HG03064 (cell line): ENCODE data around the gene ATP6V0C.

ENCODE experiments used
- ATAC-seq: cut with Tn5 transposase; IDR thresholded peaks from one replicate; pipeline ENCODE4 v1.9.1; 2021; ENCODE audit warnings: low read depth; ENCODE audit not compliant: unreplicated experiment

ATP6V0C gene

DNA sequence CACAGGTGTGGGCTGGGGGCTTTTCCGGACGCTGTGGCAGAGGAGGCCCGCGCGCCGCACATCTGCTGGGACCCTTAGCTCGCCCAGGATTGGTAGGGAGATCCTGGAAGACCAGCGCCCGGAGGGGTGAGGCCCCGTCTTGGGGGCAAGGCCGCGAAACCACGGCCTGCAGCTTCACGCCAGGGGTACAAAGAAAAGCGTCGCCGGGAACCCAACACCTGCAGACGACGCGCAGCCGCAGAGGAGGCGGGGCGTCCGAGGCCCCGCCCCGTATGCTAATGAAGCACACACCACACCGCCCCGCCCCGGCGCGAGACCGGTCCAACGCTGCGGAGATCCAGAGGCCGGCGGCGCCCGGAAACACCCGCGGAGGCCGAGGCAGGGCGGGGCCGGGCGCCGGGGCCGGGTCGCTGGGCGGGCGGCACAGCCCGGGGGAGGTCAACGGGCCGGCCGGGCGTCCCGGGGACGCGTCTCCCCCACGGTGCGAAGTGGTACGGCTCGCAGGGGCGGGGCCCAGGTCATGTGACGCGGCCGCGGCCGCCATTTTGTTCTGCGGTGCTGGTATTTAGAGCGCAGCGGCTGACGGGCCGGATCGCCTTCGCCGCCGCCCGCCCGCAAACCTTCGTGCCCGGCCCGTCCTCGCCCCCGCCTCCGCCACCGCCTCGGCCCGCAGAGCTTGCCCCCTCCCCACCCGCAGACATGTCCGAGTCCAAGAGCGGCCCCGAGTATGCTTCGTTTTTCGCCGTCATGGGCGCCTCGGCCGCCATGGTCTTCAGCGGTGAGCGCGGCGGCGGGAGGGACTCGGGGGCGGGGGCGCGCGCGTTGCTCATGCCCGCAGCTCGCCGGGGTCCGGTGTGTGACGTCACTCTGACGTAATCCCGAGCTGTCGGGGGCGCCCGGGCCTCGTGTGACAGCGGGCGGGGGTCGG is at the start of gene ATP6V0C:
Gene ATP6V0C, plus strand, starts transcription at position 548 of the 928 bp plus-strand sequence. Its CDS starts 152 bp downstream, at position 700.
- ATAC-seq: peak; percentile 57

DNA sequence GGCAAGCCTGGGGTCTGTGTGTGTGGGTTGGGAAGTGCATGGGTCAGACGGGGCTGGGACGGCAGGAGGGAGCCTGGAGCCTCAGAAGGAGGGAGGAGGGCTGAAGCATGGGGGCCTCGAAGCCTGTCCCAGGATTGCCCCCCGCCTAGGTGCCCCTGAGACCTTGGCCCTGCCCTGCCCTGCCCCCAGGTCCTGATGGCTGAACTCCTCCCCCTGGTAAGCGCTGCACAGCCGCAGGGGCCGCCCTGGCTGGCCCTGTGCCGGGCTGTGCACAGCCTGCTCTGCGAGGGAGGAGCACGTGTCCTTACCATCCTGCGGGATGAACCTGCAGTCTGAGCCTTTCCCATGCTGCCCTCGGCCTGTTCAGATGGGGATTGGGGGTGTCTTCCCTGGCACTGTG is 49.4 kb upstream of the ATP6V0C start:
- ATAC-seq: no peak

DNA sequence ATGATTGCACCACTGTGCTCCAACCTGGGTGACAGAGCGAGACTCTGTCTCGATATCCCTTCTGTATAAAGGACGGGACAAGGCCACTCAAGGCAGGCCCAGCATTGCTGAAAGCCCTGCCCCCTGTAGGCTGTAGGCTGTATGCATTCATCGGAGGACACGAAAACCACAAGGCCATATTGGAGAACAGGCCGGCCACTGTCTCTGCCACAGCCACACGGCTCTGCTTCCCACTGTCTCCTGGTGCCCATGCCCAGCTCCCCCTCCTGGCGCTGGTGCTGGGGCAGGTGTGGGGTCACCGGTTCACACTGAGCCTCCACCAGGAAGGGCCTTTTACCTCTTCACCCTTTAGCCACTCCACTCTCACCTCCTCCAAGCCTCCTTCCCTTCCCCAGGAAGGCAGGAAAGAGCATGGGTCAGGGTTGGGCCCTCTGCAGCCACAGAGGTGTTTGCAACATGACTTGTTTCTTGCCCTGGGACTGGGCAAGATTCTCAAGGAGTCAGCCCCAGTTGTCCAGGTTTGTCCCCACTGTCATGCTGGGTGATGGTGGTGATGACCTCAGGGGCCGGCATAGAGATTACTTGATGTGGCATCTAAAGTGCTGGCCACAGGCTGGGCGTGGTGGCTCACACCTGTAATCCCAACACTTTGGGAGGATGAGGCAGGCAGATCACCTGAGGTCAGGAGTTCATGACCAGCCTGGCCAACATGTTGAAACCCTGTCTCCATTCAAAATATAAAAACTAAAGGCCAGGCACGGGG is 47.9 kb upstream of the ATP6V0C start:
- ATAC-seq: no peak

DNA sequence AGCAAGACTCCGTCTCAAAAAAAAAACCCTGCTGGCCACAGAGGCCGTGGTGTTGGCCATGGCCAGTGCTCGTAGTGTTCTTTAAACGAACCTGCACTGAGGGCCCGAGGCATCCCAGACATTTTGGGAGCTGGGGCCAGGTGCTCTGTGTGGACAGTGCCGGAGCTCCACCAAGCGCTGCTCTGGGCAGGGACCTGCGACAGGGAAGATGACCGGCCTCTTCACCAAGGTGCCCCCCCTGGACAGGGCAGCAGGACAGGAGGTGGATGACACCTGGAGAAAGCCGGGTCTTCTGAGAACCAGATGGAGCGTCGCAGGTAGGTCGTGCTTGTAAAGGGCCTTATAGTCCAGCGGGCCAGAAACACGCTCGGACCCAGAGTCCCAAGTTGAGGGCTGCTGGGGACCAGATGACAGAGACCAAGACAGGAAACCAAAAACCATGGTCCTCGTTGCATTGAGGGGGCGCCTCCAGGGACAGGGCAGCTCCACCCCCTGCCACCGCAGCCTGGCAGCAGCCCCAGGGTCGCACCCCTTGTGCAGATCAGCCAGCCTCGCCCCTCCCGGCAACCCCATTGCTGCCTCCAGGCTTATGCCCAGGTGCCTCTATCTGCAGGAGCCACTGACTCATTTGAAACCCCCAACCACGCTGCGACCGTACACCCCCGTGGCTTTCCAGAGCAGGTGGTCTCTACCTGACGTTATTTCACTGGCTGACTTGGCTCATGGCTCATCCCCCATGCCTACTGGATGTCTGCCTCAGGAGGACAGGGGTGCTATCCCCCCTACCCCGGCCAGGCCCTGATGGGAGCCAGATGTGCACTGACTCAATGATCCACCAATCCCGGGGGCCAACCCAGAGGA is 46.9 kb upstream of the ATP6V0C start:
- no peak for ATAC-seq

DNA sequence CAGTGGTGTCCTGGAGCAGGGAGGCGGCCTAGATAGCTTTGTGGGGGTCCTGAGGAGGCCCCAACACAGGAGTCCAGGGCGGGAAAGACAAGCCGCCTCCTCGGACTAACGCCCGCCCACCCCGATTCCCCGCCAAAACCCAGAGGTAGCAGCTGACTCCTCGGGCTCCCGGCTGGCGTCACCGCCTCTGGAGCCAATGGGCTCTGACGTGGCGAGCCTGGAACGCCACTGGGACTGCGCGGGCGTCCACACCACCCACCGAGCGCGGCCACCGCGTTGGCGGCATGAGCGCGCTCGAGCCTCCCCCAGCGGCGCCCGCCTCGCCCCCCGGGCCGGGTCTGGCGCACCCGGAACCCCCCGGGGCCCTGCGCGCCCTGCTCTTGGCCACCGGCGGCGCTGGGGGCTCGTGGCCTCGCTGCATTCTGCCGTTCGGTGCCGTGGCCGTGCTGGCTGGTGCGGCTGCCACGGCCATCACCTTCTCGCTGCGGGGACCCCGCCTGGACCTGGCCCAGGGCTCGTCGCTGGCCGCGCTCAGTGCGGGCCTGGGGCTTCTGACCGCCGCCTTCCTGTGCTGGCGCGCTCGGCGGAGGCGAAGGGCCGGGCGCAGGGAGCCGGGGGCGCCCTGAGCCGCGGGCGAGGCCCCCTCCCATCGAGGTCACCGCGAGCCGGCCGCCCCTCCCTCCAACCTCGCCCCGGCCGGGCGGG is 46.1 kb upstream of the ATP6V0C start:
- no peak for ATAC-seq

DNA sequence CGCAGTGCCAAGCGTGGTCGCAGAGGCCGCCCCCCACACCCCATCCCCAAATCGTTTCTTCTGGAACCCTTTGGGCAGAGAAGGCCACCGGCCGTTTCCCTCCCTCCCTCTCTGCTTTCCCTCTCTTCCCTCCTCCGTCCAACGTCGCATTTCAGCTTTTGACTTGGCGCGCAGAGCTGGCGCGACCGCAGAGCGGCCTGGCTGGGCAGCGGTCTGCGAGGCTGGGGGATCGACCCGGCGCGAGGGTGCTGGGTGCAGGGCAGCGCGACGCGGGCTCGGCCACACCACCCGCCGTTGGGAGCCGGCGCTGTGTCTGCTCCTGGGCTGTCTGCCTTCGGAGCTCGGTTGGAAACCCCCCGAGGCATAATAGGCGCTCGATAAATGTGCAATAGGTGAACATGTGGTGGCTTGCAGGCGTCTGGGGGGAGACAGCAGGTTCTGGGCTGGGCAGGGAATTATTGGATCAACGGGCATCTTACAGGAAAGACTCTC is 45.5 kb upstream of the ATP6V0C start:
- no peak for ATAC-seq

DNA sequence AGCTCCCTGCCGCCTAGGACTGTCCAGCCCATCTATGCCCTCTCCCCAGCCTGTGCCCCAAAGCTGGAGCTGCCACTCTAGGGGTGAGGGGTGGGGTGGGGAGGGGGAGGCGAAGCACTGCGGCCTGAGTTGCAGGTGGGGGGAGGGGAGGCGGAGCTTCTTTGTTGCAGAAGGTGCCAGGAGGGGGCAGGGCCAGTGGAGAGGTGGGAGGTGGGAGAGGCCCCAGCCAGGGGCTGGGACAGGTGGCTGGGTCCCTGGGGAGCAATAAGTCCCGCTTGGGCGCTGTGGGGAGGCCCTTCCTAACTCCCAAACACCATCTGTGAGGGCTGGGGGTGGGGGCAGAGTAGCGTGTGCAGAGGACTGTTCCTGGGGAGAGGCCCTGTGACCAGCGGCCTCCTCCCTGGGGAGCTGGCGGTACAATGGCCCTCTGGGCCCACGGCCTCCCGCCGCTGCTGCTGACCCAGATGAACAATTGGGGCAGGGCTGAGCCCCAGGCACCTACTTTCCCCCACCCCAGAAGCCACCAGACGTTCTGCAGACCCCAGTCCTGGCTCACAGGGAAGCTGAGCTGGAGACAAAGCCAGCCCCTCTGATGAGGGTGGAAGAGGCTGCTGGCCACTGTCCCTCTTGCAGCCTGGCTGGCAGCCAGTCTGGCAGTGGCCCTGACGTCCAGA is 44.9 kb upstream of the ATP6V0C start:
- ATAC-seq: no peak

DNA sequence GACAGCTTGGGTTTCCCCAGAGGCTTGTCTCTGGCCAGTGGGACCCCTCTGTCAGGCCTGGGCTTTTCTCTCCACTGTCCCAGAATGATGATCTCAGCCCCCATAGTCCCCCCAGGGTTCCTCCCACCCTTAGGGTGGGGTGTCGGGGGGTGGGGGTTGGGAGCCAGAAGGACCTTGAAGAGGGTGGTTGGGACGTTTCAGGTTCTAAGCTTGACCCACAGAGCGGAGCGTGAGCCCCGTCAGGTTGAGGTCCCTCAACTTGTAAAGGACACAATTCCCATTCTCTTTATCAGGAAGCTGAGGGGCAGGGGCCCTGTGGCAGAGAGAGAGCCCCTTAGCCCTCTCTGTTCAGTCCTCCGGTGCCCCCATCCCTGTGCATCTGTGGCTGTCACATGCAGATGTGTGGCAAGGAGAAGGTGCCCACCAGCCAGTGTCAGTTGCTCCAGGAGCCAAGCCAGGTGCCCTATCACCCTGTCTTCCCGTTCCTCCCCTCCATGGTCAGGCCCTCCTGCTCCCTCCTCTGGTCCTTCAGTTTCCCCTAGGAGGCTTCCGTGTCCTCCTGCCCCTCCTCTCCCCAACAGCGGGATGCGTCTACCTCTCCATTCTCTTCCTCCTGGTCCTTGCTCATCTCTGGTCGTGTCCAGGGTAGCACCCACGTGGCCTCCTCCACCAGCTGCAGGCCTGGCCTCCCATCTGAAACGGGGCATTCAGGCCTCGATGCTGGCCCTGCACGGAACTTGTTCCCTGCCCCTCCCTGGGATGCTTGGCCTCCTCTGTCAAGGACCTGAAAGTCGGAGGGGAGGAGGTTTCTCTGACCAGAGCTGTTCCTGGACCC is 44.1 kb upstream of the ATP6V0C start:
- ATAC-seq: no peak

DNA sequence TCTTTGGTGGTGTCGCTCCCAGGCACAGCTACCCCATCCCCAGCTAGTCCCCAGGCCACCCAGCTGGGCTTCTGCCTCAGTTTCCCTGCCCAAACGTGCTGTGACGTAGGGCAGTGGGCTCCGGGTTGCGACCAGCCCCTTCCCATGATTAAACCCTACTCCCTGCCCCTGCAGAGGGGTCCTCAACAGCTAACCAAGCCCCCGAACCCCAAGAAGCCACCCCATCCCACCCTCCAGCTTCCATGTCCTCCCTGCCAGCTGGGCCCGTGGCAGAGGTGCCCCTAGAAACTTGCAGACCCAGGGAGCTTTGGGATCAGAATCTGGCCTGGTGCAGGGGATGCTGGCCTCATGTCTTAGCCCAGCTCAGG is 43.5 kb upstream of the ATP6V0C start:
- ATAC-seq: no peak

DNA sequence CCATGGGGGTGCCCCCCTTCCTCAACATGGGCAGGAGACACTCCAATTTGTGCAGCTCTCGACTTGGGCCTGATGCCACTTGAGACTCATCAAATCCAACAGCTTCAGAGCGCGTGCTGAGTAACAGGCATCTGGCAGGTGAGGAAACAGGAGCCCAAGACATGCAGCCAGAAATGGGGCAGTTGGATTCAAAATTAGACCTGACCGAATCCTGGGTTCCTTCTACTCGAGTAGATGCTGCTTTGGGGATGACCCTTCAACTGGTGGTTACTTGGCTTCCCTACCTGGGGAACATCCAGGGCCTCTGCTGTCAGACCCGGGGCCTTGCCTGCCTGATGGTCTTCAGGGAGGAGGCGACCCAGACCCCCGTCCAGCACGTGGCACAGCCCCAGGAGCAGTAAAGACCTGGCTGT is 43.1 kb upstream of the ATP6V0C start:
- ATAC-seq: no peak

DNA sequence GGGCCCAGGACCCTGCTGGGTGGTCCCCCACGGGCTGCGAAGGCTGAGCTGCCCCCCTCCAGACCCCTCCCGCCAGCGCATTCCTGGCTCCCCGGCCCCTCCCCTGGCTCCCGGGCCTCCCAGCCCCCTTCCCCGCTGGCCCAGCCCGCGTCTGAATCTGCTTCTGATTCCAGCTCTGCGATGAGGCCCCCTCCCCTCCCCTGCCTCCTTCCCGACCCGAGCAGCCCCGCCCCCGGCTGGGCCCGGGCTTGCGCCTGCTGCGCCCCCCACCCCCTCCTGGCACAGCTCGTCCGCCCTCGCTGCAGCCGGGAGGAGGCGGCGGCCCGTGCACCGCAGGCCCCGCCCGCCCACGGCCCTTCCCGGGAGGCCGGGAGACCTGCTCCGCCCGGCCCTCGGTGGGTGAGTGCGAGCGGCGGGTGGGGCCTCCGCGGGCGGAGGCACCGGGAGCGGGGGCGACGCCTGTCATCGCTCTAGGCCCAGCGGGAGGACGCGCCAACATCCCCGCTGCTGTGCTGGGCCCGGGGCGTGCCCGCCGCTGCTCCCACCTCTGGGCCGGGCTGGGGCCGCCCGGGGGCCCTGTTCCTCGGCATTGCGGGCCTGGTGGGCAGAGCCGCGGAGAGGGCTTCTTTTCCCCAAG is 42.6 kb upstream of the ATP6V0C start, which contains the start of gene NTN3:
Gene NTN3, plus strand, starts transcription at position 282 of the 637 bp plus-strand sequence. CDS start 405 bp downstream, outside the sequence.
- ATAC-seq: no peak

DNA sequence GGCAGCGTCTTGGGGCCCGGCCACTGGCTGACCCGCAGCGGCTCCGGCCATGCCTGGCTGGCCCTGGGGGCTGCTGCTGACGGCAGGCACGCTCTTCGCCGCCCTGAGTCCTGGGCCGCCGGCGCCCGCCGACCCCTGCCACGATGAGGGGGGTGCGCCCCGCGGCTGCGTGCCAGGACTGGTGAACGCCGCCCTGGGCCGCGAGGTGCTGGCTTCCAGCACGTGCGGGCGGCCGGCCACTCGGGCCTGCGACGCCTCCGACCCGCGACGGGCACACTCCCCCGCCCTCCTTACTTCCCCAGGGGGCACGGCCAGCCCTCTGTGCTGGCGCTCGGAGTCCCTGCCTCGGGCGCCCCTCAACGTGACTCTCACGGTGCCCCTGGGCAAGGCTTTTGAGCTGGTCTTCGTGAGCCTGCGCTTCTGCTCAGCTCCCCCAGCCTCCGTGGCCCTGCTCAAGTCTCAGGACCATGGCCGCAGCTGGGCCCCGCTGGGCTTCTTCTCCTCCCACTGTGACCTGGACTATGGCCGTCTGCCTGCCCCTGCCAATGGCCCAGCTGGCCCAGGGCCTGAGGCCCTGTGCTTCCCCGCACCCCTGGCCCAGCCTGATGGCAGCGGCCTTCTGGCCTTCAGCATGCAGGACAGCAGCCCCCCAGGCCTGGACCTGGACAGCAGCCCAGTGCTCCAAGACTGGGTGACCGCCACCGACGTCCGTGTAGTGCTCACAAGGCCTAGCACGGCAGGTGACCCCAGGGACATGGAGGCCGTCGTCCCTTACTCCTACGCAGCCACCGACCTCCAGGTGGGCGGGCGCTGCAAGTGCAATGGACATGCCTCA is 41.9 kb upstream of the ATP6V0C start:
- ATAC-seq: no peak

DNA sequence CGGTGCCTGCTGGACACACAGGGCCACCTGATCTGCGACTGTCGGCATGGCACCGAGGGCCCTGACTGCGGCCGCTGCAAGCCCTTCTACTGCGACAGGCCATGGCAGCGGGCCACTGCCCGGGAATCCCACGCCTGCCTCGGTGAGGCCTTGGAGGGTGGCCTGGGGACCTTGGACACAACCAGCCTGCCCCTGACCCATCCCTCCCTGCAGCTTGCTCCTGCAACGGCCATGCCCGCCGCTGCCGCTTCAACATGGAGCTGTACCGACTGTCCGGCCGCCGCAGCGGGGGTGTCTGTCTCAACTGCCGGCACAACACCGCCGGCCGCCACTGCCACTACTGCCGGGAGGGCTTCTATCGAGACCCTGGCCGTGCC is 41.3 kb upstream of the ATP6V0C start:
- ATAC-seq: no peak

DNA sequence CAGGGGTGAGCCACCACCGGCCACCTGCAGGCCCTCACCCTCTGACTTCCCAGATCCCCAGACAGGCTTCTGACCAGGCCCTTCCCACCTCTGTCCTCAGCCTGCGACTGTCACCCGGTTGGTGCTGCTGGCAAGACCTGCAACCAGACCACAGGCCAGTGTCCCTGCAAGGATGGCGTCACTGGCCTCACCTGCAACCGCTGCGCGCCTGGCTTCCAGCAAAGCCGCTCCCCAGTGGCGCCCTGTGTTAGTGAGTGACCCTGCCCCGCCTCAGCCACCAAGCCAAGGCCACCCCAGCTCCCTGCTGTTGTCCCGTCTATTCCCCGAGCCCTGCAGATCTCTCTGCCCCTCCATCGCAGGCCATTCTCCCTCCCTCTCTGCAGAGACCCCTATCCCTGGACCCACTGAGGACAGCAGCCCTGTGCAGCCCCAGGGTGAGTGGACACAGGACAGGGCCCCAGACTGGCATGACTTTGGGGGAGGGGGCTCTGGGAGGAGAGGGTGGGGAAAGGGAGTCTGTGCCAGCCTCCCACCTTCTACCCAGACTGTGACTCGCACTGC is 40.8 kb upstream of the ATP6V0C start:
- ATAC-seq: no peak

DNA sequence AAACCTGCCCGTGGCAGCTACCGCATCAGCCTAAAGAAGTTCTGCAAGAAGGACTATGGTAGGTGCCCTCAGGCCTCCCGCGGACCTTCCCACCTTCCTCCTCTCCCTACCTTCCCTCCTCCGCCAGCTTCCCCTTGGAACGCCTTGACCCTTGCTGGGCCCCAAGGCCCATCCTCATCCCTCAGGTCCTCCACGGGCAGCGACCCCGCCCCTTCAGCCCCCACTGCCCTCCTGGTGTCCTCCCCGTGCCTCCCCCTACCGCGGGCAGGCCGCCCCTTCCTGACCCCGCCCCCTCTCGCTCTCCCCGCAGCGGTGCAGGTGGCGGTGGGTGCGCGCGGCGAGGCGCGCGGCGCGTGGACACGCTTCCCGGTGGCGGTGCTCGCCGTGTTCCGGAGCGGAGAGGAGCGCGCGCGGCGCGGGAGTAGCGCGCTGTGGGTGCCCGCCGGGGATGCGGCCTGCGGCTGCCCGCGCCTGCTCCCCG is 40.3 kb upstream of the ATP6V0C start:
- no peak for ATAC-seq

DNA sequence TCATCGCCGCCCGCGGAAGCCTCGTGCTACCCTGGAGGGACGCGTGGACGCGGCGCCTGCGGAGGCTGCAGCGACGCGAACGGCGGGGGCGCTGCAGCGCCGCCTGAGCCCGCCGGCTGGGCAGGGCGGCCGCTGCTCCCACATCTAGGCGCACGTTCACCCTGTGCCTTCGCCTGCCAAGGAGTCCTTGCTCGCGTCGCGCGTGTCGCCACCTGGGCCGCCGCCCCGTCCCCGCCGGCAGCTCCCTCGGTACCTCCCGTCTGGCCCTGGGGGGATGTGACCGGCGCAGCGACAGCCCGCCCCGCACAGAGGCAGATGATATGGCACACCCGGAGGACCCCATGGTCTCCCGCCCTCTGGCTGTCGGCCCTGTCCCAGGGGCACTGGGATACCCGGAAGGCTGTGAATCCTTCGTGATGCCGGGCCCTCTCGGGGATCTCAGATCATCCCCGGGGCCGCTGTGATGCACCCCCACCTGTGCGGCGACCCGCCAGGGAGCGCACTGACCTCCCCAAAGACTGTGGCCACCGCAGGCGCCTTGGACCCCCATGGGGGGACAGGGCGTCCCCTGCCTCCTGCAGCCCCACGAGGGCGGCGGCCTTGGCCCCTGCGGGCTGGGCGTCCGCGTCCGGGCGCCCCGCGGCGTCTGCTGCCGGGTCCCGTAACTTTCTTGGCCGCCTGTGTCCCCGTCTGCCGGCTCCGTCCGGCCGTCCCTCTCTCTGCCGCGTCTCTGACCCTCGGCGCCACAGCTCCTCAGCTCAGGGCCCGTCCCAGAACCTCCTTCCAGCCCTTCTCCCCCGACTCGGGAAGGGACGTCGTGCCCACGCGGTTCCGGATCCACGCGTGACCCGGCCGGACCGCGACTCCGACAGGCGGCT is 39.5 kb upstream of the ATP6V0C start:
- ATAC-seq: no peak
